Measurements from ENCODE around the gene BCAS1. TPM values are rescaled to one million over a fixed set of nuclear protein-coding genes. Genes with fewer than 3 reads are reported as not detected.

BCAS1 gene
- total RNA-seq, 1 donor from 2014 or later = 67.2 TPM

GRCh38 chr20:53941680-53942471, 128.5 kb downstream of the BCAS1 start:
- DNase-seq (ENCODE audit: low spot score) = peak; percentile 39

DNA sequence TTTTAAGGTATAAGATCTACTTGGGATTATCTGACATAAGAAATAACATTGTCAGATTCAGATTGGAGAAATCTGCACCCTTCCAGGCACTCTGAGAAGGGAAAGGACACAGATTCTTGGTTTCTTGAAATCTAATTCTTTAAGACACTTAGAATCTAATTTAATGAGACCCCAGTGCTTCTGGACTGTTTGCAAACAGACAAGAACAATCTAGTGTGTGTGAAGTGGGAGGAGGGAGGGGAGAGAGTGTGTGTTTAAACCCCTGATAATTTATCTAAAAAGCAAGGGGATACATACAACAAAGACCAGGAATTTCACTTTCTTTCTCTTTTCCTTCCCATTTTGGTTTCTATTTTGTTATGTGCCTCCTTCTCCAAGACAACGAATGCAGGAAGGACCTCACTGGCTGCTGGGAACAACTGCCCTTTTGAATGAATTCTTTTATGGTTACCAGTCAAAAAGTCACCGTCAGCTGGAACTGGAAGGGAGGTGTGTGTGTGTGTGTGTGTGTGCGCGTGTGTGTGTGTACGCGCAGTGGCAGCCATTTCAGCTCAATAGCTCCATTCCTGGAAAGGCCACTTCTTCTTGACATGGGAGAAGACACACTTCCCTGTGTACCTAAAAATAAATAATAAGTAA, 129.4 kb downstream of the BCAS1 start:
- peak; percentile 48 for DNase-seq (ENCODE audit: low spot score)

GRCh38 chr20:53940360-53940702, 130.1 kb downstream of the BCAS1 start:
- peak; percentile 14 for DNase-seq (ENCODE audit: low spot score)

- peak; percentile 94 for DNase-seq (ENCODE audit: low spot score)
Measured at GRCh38 chr20:53939572-53940359, 130.6 kb downstream of the BCAS1 start.

- no peak for DNase-seq (ENCODE audit: low spot score)
Measured at GRCh38 chr20:53939190-53939571, 131.2 kb downstream of the BCAS1 start.

DNA sequence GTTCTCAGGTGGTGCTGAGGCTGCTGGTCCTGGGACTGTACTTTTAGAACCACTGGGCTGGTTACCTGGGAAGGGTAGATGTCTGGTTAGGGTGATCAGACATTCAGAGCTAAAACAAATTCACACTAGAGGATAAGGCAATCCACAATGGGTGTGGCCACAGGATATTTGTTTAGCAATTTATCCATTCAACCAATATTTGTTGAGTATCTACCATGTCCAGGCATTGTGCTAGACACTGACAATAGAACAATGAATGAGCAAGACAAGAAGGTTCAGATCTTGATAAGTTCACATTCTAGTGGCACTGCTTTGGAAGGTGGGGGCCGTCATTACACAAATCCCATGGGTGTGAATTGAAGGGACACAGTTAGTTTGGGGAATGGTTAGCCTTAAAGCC, 131.7 kb downstream of the BCAS1 start:
- peak; percentile 20 for DNase-seq (ENCODE audit: low spot score)

GRCh38 chr20:53937929-53938367, 132.4 kb downstream of the BCAS1 start:
- DNase-seq (ENCODE audit: low spot score) = peak; percentile 34

- DNase-seq (ENCODE audit: low spot score) = peak; percentile 1
Measured at GRCh38 chr20:53937339-53937741, 133.1 kb downstream of the BCAS1 start.

DNA sequence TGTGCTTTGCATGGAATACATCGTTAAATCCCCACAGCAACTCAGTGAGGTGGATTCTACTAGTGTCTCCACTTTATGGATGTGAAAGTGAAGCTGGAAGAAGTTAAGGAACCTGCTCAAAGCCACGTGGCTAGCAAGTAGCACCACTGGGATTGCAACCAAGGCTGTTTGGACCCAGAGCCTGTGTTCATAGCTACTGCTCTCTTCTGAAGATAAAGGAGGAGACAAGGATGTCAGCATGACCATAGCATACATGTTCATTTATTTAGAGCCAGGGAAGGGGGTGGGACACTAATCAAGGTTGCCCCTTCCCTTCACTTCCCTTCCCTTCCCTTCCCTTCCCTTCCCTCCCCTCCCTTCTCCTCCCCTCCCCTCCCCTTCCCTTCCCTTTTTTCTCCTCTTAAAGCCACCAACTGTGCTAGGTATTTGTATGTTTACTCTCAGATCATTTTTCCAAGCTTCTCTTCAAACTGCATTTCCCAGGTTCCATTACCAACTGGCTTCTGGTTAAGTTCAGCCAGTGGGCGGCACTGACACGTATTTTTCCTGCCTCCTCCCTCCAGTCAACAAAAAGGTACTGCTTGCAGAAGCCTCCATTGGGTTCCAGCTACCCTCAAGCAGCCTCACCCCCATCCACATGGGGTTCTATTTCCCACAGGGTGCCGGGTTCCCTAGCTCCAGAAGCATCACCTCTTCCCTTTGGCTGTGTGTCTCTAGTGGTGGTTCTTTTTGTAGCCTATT, 134.9 kb downstream of the BCAS1 start:
- DNase-seq (ENCODE audit: low spot score) = peak; percentile 36

DNA sequence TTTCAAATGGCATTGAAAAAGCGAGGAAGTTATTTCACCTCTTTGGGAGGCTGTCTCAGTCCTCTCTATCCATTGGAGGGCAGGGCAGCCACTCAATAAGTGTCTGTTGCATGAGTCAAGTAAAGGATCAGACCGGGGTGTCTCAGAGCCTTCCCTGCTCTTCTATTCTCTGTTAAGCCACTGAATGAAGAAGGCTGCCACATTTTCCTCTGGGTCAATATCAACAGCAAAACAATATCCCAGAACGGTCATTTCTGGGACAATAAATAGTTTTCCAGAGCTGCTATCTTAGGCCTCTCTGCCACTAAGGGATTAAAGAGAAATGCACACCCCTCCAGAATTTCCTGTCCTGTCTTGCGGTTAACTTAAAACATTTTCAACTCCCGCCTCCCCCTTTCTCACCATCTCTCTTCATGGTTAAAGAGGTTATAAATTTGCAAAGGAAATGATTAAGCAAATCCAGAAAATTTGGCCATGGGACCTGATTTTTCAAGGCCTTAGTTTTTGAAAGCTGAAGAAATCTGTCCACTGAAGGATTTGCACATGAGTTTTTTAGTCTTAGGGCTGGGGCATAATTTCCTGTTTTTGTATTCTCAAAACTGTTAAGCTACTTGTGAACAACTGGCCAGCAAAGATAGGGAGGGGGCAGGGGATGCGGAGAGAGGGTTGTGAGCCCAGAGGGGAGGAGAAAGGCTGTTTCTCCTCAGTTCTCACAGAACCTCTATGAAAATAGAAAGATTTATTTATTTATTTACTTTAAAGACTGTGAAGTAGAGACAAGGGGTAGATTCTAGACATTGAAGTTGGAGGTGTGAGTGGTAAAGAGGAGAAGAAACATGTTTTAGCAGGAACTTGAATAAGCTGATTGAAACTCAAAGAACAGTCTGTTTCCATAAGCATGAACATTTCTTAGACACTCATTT, 135.7 kb downstream of the BCAS1 start:
- peak; percentile 32 for DNase-seq (ENCODE audit: low spot score)

DNA sequence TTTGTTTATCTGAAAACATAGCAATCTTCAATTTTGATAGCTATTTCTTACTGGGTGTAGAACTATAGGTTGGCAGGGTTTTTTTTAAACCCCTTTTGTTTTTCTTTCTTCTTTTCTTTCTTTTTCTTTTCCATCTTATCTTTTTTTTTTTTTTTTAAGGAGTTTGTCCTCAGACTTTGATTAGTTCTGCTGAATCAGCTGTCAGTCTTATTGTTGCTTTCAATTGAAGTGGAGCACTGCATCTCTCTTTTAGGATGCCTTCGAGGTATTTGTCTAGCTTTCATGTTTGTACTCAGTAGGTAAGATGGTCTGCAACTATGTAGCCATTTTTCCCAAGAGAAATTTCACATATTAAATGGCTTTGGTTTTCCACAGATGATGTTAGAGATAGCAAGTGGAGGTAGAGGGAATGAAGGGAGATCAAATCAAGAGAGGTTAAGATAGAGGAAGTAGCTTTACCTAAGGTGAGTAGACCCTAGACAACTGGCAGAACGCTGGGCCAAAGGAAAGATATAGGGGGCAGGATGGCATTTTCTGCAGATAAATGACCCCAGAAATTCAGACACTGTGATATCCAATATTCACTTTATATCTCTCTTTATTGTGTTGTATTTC, 137.1 kb downstream of the BCAS1 start:
- DNase-seq (ENCODE audit: low spot score) = peak; percentile 6

DNA sequence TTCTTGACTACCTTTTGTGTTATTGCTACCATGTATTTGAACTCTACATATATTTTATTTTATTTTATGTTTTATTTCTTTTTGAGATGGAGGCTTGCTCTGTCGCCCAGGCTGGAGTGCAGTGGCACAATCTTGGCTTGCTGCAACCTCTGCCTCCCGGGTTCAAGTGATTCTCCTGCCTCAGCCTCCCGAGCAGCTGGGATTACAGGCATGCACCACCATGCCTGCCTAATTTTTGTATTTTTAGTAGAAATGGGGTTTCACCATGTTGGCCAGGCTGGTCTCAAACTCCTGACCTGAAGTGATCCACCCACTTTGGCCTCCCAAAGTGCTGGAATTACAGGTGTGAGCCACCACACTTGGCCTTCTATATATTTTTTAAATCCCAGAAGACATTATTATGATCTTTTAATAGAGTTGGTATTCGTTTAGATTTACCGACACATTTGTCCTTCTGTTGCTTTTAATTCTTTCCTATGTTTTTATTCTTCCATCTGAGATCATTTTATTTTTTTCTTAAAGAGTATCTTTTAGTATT, 137.7 kb downstream of the BCAS1 start:
- DNase-seq (ENCODE audit: low spot score) = peak; percentile 4

- no peak for DNase-seq (ENCODE audit: low spot score)
Measured at GRCh38 chr20:53931597-53931996, 138.8 kb downstream of the BCAS1 start.

DNA sequence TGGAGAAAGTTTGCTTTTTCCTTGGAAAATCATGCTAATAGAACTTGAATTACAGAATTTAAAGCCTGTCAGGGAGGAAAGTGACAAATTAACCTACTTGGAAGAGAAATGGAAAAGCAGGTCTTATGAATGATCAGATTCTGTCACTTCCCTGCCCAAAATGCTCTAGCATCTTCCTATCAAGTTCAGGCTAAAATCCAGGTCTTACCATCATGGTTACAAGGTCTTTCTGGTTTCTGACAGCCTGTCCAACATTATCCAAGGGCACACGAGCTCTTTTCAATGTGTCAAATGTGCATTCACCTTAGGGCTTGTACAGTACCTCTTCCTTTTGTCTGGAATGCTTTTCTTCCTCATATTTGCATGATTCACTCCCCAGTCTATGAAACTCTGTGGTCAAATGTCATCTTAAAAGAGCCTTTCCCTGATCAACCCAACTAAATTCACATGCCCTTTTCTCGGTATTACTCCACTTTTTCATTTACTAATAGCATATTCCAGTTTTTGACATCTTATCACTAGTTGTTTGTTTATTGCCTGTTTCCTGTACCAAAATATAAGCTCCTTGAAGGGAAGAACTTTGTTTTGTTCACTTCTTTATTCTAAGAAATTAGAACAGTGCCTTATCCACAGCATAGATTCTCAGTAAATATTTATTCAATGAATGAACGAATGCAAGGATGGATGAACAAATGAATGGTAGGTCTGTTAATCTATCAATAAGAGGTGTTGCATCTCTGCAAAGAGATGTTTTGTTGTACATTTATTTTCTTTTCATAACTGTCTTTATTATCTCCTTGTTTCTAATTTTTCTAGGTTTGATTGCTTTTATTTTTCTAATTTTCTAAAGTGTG, 139.5 kb downstream of the BCAS1 start:
- no peak for DNase-seq (ENCODE audit: low spot score)

DNA sequence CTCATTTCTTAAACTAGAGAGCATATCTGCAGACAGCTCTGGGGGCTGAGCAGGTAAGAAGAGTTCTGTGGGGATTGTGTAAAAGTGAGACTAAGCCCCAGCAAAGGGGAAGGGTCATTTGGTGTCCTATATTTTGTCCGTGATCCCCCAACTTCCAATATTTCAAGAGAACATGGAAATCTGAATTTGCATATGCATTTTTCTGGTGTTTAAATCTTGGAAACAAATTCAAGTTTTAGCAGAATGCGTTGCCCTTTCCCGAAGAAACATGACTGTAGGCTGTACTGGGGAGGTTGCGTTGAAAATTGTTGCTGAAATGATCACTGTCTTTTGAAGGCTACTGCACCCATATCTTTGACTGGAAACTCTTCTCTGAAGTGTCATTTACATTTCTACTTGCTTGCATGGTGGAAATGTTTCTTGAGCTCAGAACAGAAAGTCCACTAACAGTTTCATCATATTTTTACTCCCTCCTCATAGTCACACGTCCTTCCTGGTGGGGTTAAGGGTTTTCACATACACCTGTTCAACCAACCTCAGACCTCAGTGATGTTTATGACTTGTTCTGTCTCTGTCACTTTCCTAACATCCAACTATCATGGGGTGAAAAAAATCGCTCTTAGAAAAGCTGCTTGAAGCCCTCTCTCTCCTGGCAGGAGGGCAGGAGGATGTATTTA, 140.3 kb downstream of the BCAS1 start:
- DNase-seq (ENCODE audit: low spot score) = no peak

DNA sequence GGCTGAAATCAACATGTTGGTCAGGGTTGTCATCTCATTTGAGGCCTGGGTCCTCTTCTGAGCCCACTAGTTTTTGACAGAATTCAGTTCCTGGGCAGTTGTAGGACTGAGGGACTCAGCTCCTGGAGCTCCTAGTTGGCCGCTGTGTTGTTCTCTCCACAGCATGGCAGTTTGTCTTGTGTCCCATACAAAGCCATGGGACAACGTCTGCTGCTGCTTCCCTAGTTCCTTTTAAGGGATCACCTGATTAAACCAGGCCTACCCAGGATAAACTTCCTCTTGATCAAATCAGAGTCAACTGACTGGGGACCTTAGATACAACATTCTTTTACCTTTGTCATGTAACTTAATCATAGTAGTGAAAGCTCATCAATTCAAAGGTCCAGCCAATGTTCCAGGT, 141.0 kb downstream of the BCAS1 start:
- no peak for DNase-seq (ENCODE audit: low spot score)

DNA sequence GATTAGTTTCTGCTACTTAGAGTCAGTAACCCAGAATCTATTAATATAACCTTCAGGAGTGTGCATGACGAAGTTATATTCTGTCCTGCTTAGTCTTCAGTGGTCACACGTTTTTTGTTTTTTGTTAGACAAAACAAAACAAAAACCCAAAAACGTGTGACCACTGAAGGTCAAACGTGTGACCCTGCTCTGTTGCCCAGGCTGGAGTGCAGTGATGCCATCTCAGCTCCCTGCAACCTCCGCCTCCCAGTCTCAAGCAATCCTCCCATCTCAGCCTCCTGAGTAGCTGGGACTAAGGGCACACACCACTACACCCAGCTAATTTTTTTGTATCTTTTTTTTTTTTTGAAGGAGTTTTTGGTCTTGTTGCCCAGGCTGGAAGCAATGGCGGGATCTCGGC, 142.4 kb downstream of the BCAS1 start:
- DNase-seq (ENCODE audit: low spot score) = no peak

GRCh38 chr20:53926428-53927028, 143.9 kb downstream of the BCAS1 start:
- DNase-seq (ENCODE audit: low spot score) = peak; percentile 53
